Mesenchymal stem cell (in vitro differentiated cells and primary cell): ENCODE measurements around the gene DUS1L.

Source experiments
- DNase-seq: peaks from one replicate; pipeline ENCODE4 v3.0.0-alpha.2; 2013
- H2AFZ ChIP-seq: one replicate; pipeline ENCODE4 v1.6.1; 2013; ENCODE audit warnings: low read depth, mild to moderate bottlenecking, control low read depth, inconsistent platforms, low read length, moderate library complexity
- H2AK5ac ChIP-seq: 2 replicates; pipeline ENCODE4 v1.6.1; 2013; ENCODE audit warnings: low read length, moderate library complexity, mild to moderate bottlenecking, inconsistent platforms; ENCODE audit not compliant: severe bottlenecking
- H2BK120ac ChIP-seq: one replicate; pipeline ENCODE4 v1.6.1; 2013; ENCODE audit warnings: low read depth, mild to moderate bottlenecking, inconsistent platforms, low read length, moderate library complexity
- H2BK12ac ChIP-seq, 2 experiments: one replicate each; pipeline ENCODE4 v1.6.1; 2013; ENCODE audit warnings: inconsistent platforms in 2 of 2, low read length in 2 of 2, mild to moderate bottlenecking in 2 of 2, moderate library complexity in 2 of 2, control low read depth in 1 of 2
- H2BK15ac ChIP-seq: one replicate; pipeline ENCODE4 v1.6.1; 2013; ENCODE audit warnings: mild to moderate bottlenecking, low read depth, inconsistent platforms; ENCODE audit not compliant: poor library complexity, severe bottlenecking
- H2BK5ac ChIP-seq: 2 replicates; pipeline ENCODE4 v1.6.1; 2013; ENCODE audit warnings: low read depth, mild to moderate bottlenecking, low read length, control low read depth, inconsistent platforms; ENCODE audit not compliant: poor library complexity, severe bottlenecking
- H3K14ac ChIP-seq, 2 experiments: one replicate each; pipeline ENCODE4 v1.6.1; 2013; ENCODE audit warnings: inconsistent platforms in 2 of 2, low read length in 2 of 2, control low read depth in 1 of 2, mild to moderate bottlenecking in 1 of 2, moderate library complexity in 1 of 2
- H3K18ac ChIP-seq, 2 experiments: one replicate each; pipeline ENCODE4 v1.6.1; 2013; ENCODE audit warnings: inconsistent platforms in 2 of 2, low read length in 2 of 2, control low read depth in 1 of 2, low read depth in 1 of 2, mild to moderate bottlenecking in 1 of 2
- H3K23ac ChIP-seq, 2 experiments: one replicate each; pipeline ENCODE4 v1.6.1; 2013; ENCODE audit warnings: inconsistent platforms in 2 of 2, low read length in 2 of 2, mild to moderate bottlenecking in 2 of 2, moderate library complexity in 2 of 2, control low read depth in 1 of 2
- H3K27ac ChIP-seq: 2 replicates; pipeline ENCODE4 v1.5.1; 2013; ENCODE audit warnings: mild to moderate bottlenecking, moderate library complexity, low read length, control low read depth, inconsistent platforms; ENCODE audit not compliant: poor library complexity, severe bottlenecking
- H3K27me3 ChIP-seq, 2 experiments: 2 replicates each; pipeline versions ENCODE4 v1.6.1 to v1.7.0; 2013; ENCODE audit warnings: low read length in 2 of 2, mild to moderate bottlenecking in 2 of 2, moderate library complexity in 2 of 2, control low read depth in 1 of 2, inconsistent platforms in 1 of 2; ENCODE audit not compliant: control insufficient read depth in 1 of 2, insufficient read depth in 1 of 2
- H3K36me3 ChIP-seq, 2 experiments: 2 replicates each; pipeline versions ENCODE4 v1.6.1 to v1.7.0; 2013; ENCODE audit warnings: low read length in 2 of 2, control low read depth in 1 of 2, inconsistent platforms in 1 of 2, low read depth in 1 of 2, mild to moderate bottlenecking in 1 of 2; ENCODE audit not compliant: insufficient read depth in 2 of 2, control insufficient read depth in 1 of 2
- H3K4ac ChIP-seq, 2 experiments: one replicate each; pipeline ENCODE4 v1.6.1; 2013; ENCODE audit warnings: inconsistent platforms in 2 of 2, low read length in 2 of 2, mild to moderate bottlenecking in 2 of 2, moderate library complexity in 2 of 2, control low read depth in 1 of 2, low read depth in 1 of 2
- H3K4me1 ChIP-seq: 2 replicates; pipeline ENCODE4 v1.6.1; 2013; ENCODE audit warnings: low read depth, low read length, control low read depth; ENCODE audit not compliant: control insufficient read depth, insufficient read depth
- H3K4me2 ChIP-seq: 2 replicates; pipeline ENCODE4 v1.6.1; 2013; ENCODE audit warnings: low read length, mild to moderate bottlenecking, inconsistent platforms; ENCODE audit not compliant: poor library complexity, severe bottlenecking
- H3K4me3 ChIP-seq, 2 experiments: 2 replicates each; pipeline versions ENCODE4 v1.5.1 to v1.7.0; 2013; ENCODE audit warnings: low read length in 2 of 2, mild to moderate bottlenecking in 2 of 2, control low read depth in 1 of 2, low read depth in 1 of 2; ENCODE audit not compliant: insufficient read depth in 1 of 2
- H3K79me1 ChIP-seq: replicated peaks from 2 replicates; pipeline ENCODE4 v1.6.1; 2013; ENCODE audit warnings: mild to moderate bottlenecking, control low read depth, low read length, inconsistent platforms; ENCODE audit not compliant: poor library complexity, severe bottlenecking
- H3K9ac ChIP-seq: 2 replicates; pipeline ENCODE4 v1.7.0; 2013; ENCODE audit warnings: mild to moderate bottlenecking, low read length, moderate library complexity
- H3K9me3 ChIP-seq: 2 replicates; pipeline ENCODE4 v1.7.0; 2013; ENCODE audit warnings: mild to moderate bottlenecking, low read length; ENCODE audit not compliant: control insufficient read depth
- H4K8ac ChIP-seq: one replicate; pipeline ENCODE4 v1.6.1; 2013; ENCODE audit warnings: inconsistent platforms, mild to moderate bottlenecking, low read length, moderate library complexity
- H4K91ac ChIP-seq: one replicate; pipeline ENCODE4 v1.6.1; 2013; ENCODE audit warnings: mild to moderate bottlenecking, low read length, inconsistent platforms
- WGBS: methylation state at CpG from one replicate; pipeline ENCODE4 v1.1.7; 2013; ENCODE audit warnings: mixed read lengths; 5-methylcytosine and 5-hydroxymethylcytosine counted together

The DUS1L gene

GRCh38 chr17:82019690-82020571 lies 45.7 kb downstream of the DUS1L start:
- Histone ChIP-seq H3K9ac (no peak overlapping the region), H3K36me3 (peaks cover 15 to 46% of the 10 kb centered on the region in 2 experiments), H3K9me3 (no peaks in the 10 kb centered on the region), H2AK5ac (no peak overlapping the region), H3K23ac (no peak overlapping the region), H2BK15ac (no peak overlapping the region), H3K14ac (peak overlapping the region in 1 of 2 experiments; percentile 41), H2BK120ac (no peak overlapping the region), H2AFZ (no peak overlapping the region), H2BK5ac (no peak overlapping the region), H3K4me3 (no peak overlapping the region), H4K91ac (peak overlapping the region; percentile 28), H2BK12ac (peak overlapping the region in 1 of 2 experiments; percentile 60), H4K8ac (peak overlapping the region; percentile 35), H3K4me2 (no peak overlapping the region), H3K4me1 (peaks cover 37% of the 10 kb centered on the region), H3K18ac (peak overlapping the region in 1 of 2 experiments; percentile 37), H3K27ac (no peak overlapping the region), H3K4ac (no peak overlapping the region), H3K27me3 (no peaks in the 10 kb centered on the region), H3K79me1 (peaks cover 31% of the 10 kb centered on the region)
- peak; percentile 56 for DNase-seq
- 69% methylated on average over 33 of the region's 34 CpGs for WGBS

GRCh38 chr17:82018989-82019689 lies 46.5 kb downstream of the DUS1L start:
- Histone ChIP-seq H3K14ac (no peak overlapping the region), H2BK5ac (no peak overlapping the region)

DNA sequence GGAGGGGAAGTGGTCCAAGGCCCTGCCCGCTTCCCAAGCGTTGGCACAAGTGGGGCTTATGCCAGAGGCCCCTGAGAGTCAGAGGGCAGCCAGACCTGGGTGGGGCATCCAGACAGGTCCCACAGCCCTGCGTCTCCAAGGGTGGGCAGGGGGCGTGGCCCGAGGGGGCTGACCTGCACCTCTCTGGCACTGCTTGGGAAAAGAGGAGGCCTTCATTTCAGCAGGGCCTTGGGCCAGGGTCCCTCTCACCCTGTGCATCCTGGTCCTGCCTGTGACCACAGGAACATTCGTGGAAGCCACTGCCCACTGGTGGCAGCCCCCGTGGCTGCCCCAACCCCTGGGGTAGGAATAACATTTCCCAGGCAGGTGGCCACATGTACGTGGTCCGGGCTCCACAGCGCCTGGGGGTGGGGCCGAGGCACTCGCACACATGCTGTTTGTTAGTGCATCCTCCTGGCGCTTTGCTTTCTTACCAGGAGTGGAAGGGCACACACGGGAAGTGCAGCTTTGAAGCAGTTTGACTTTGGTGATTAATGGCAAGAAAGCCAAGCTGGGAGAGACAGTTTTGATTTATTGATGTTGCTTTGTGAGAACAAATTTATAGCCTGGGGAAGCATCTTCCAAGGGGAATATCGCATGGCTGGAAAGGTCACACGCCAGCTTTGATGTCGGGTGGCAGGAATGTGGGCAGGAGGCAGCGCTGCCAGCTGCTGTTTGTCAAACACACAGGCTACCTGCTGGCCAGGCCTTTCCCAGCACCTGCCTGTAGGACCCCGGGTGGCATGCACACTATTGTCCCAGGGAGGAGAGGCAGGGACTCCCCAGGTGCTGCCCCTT lies 47.2 kb downstream of the DUS1L start:
- H4K91ac ChIP-seq: peak overlapping the region; percentile 40
- no peak overlapping the region for H3K4me3 ChIP-seq
- H3K27ac ChIP-seq: no peak overlapping the region
- H2AK5ac ChIP-seq: no peak overlapping the region
- H3K4me2 ChIP-seq: no peak overlapping the region
- no peak overlapping the region for H2AFZ ChIP-seq
- no peak overlapping the region for H4K8ac ChIP-seq
- no peak overlapping the region for H3K23ac ChIP-seq
- H3K79me1 ChIP-seq: peaks cover 18% of the 10 kb centered on the region
- no peak overlapping the region for H3K9ac ChIP-seq
- H2BK12ac ChIP-seq: no peak overlapping the region
- WGBS: 89% methylated on average over 19 of the region's 19 CpGs
- H2BK15ac ChIP-seq: no peak overlapping the region
- no peak overlapping the region for H3K14ac ChIP-seq
- H3K18ac ChIP-seq: no peak overlapping the region
- no peak overlapping the region for H2BK120ac ChIP-seq
- no peak for DNase-seq
- no peak overlapping the region for H3K4ac ChIP-seq
- no peaks in the 10 kb centered on the region for H3K9me3 ChIP-seq
- no peak overlapping the region for H2BK5ac ChIP-seq
- H3K27me3 ChIP-seq: no peaks in the 10 kb centered on the region
- peaks cover 27% of the 10 kb centered on the region for H3K4me1 ChIP-seq
- peaks cover 15 to 59% of the 10 kb centered on the region in 2 experiments for H3K36me3 ChIP-seq

More at GRCh38 chr17:82018989-82019689, 46.5 kb downstream of the DUS1L start:
- H2BK12ac ChIP-seq: no peak overlapping the region
- H3K9me3 ChIP-seq: no peaks in the 10 kb centered on the region
- H3K9ac ChIP-seq: no peak overlapping the region
- no peak overlapping the region for H3K4ac ChIP-seq
- peaks cover 15 to 54% of the 10 kb centered on the region in 2 experiments for H3K36me3 ChIP-seq
- no peak overlapping the region for H3K23ac ChIP-seq
- no peak overlapping the region for H2AK5ac ChIP-seq
- peaks cover 34% of the 10 kb centered on the region for H3K4me1 ChIP-seq
- no peak overlapping the region for H2AFZ ChIP-seq
- H4K8ac ChIP-seq: no peak overlapping the region
- H3K4me3 ChIP-seq: no peak overlapping the region
- no peak for DNase-seq
- H3K79me1 ChIP-seq: peaks cover 23% of the 10 kb centered on the region
- H3K18ac ChIP-seq: no peak overlapping the region
- WGBS: 96% methylated on average over 33 of the region's 33 CpGs
- no peak overlapping the region for H4K91ac ChIP-seq
- no peak overlapping the region for H2BK120ac ChIP-seq
- no peak overlapping the region for H3K27ac ChIP-seq
- H3K4me2 ChIP-seq: no peak overlapping the region
- no peak overlapping the region for H2BK15ac ChIP-seq
- H3K27me3 ChIP-seq: no peaks in the 10 kb centered on the region
